GM12873 (cell line): Measurements from ENCODE around the gene KLF11.
A peak's percentile ranks its signal among the peaks of the same experiment; 100 is the strongest.

Source experiments
- TF ChIP-seq, protein P1 (sequence below): IDR thresholded peaks from 2 replicates; pipeline ENCODE4 v1.5.1; 2012; ENCODE audit warnings: low read depth, mild to moderate bottlenecking, moderate library complexity, low read length, control low read depth; ENCODE audit not compliant: insufficient read depth; ENCODE audit errors: missing control alignments

The KLF11 gene

DNA sequence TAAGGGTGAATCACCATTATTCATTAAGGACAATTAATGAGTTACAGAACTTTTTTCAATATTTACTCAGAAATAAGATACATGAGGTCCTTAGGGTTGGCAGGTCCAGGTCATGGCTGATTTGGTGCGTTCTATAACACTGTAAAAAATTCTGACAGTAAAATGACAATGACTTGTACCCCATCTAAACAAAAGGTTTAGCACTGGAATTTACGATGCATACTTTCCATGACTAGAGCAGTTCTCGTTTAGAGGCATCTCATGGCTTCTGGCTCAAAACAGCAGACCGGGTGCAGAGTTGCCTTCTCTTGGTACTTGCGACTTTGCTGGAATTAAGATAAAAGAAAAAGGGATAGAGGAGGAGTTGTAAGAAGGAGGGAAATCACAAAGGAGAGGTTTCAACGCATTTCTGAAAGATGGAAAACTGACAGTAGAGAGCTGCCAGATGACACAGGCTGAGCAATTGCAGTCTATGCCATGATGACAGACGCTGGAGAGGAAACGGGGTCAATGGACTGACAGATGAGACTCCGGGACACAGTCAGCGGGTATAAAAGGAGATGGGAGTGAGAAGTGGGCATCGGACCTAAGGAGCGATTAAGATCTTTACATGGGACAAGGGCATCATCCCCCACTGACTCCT is 41.0 kb downstream of the KLF11 start:
- TF ChIP-seq, protein P1, sequence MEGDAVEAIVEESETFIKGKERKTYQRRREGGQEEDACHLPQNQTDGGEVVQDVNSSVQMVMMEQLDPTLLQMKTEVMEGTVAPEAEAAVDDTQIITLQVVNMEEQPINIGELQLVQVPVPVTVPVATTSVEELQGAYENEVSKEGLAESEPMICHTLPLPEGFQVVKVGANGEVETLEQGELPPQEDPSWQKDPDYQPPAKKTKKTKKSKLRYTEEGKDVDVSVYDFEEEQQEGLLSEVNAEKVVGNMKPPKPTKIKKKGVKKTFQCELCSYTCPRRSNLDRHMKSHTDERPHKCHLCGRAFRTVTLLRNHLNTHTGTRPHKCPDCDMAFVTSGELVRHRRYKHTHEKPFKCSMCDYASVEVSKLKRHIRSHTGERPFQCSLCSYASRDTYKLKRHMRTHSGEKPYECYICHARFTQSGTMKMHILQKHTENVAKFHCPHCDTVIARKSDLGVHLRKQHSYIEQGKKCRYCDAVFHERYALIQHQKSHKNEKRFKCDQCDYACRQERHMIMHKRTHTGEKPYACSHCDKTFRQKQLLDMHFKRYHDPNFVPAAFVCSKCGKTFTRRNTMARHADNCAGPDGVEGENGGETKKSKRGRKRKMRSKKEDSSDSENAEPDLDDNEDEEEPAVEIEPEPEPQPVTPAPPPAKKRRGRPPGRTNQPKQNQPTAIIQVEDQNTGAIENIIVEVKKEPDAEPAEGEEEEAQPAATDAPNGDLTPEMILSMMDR = no peak

DNA sequence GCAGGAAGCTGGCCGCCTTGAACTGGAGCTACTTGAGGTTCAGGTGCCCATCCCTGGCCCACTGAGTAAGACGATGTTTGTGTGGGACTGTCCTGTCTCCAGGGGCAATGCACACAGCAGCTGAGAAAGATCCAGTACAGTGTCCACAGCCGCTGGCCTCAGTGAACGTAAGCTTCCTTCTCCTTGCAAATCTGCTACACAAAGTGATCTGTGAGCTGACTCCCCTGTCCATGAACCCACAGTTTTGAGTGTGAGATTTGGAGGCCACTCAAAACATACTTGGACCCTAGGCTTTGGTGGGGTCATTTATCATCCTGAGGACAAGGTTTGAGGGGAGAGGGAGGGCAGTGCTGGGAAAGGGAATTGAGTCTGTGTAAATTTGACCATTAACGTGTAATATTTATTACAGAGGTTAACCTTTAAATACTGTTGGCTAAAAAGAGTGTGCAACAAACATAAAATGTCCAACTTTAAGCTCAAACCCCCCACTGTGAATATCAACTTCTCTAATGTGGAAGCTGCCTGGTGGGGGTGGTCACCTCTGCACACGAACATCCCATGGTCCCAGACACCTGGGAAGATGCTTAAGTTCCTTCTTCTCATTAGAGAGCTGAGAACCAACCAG is 41.8 kb downstream of the KLF11 start:
- TF ChIP-seq, protein P1 = no peak

DNA sequence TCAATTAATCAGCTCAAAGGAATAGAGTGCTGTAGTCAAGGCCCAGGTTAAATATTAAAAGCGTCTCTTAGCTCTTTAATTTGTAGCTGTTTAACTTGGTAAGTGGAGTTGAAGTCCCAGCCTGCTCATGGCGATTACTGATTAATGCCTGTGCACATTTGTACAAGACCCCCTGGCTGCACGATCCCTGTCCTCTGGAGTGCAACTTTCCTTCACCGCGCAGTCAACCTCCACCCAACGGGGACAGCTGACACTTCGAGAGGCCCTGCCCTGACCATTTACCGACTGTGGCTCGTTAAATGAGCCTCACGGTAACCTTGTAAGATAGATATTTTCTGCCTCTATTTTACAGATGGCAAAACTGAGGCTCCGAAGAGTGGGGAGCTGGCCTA is 42.3 kb downstream of the KLF11 start:
- TF ChIP-seq, protein P1 = no peak

DNA sequence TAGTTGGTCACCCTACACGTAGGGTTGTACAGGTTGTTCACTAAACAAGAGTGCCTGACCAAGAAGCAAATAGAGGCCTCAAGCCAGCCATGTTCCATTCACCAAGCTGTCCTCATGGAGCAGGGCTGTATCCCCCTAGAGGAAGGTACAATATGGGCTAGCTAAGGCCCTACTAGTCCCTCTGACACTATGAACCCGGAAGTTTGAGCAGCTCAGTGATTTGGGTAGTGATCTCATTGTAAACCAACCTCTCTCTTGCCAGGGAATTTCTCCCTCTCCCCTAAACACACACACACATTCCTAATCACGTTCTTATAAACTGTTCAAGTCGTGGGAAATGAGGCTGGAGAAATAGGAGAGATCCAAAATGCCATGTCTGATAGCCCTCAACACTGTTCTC is 43.6 kb downstream of the KLF11 start:
- TF ChIP-seq, protein P1 = no peak

DNA sequence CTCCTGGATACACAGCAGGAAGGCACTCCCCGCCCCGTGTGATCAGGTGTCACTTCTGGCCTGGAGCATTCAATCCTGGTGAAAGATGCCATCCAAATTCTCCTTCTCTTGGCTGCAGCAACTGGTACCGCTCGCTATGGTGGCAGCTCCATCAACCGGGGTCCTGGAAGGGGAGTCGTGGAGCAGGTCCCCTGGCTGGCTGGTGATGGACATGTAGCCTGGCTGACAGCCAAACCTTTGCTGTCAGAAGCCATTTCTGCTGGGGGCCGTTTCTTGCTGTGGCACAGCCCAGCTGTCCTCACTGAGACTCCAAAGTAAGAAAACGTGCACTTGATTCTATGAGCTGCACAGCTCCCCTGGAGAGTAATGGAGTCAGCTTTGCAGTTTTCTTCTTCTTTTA is 44.0 kb downstream of the KLF11 start:
- TF ChIP-seq, protein P1 = no peak

DNA sequence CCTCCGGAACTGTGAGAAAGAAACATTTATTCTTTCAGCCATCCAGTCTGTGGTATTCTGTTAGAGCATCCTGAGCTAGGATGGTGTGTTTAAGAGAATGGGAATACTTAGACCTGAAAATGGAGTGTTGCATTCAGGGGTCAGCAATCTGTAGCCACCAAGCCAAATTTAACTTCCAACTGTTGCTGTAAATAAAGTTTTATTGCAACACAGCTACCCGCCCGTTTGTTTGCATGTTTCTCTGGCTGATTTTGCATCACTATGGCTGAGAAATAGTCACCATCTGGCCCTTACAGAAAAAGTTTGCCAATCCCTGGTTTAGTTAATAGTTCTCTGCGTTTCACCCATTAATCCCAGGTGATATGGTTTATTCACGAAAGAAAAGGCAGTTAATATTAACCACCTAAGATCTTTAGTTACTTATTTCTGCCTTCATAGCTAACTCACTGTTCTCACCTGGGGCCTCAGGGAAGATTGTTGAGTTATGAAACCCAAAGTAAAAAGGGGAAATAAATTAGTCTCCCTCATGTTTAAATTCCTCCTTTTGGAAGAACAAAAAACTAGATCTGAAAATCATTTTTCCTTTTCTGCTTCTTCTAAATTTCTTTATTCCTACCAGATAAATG is 46.3 kb downstream of the KLF11 start:
- TF ChIP-seq, protein P1 = no peak

DNA sequence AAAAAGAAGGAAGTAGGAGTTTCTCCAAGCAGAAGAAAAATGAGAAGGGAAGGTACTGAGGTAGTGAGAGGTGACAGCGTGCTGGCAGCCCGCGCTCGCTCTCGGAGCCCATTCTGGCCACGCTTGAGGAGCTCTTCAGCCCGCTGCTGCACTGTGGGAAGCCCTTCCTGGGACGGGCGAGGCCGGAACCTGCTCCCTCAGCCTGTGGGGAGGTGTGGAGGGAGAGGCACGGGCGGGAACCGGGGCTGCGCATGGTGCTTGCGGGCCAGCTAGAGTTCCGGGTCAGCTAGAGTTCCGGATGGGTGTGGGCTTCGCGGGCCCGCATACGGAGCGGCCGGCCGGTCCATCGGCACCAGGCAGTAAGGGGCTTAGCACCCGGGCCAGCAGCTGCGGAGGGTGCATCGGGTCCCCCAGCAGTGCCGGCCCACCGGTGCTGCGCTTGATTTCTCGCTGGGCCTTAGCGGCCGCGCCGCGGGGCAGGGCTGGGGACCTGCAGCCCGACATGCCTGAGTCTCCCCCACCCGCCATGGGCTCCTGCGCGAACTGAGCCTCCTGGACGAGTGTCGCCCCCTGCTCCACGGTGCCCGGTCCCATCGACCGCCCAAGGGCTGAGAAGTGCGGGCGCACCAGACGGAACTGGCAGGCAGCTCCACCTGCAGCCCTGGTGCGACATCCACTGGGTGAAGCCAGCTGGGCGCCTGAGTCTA is 48.0 kb downstream of the KLF11 start:
- TF ChIP-seq, protein P1 = peak; percentile 4
